HEK293 (cell line): ENCODE results near the gene CDON.

Source experiments
- CTCF ChIA-PET: fragments of 350-600 bp; formaldehyde crosslinking; extraction: SDS; loops from one replicate; lab custom pipeline; 2021; ENCODE audit warnings: antibody characterized with exemption; lab: Yijun Ruan, JAX
- POLR2A ChIA-PET: fragments of 300-600 bp; formaldehyde crosslinking; extraction: SDS; loops from one replicate; lab custom pipeline; 2020; ENCODE audit warnings: antibody characterized with exemption, inconsistent platforms; lab: Yijun Ruan, JAX
- H3K27ac ChIP-seq: fragments of 200-500 bp; sonication (Bioruptor generic); 2 replicates; pipeline ENCODE4 v1.5.1; 2014; ENCODE audit warnings: low read depth, low read length, control low read depth, inconsistent platforms; ENCODE audit errors: extremely low read depth
- H3K36me3 ChIP-seq, 2 experiments: fragments of 200-500 bp in 1 of 2; sonication (Bioruptor generic) in 1 of 2; 1 replicate in 1 of 2; 2 replicates in 1 of 2; pipeline ENCODE4 v1.5.1; 2014 to 2017; ENCODE audit warnings: inconsistent platforms in 2 of 2, low read length in 2 of 2; ENCODE audit not compliant: control insufficient read depth in 2 of 2, insufficient read depth in 1 of 2
- H3K4me1 ChIP-seq: fragments of 200-500 bp; sonication (Bioruptor generic); 2 replicates; pipeline ENCODE4 v1.5.1; 2014; ENCODE audit warnings: mild to moderate bottlenecking, low read length, inconsistent platforms; ENCODE audit not compliant: control insufficient read depth, insufficient read depth
- H3K4me3 ChIP-seq: 2 replicates; pipeline ENCODE4 v1.5.1; 2011; ENCODE audit warnings: low read depth, mild to moderate bottlenecking, control low read depth, low read length, moderate library complexity
- H3K9me3 ChIP-seq: fragments of 200-500 bp; sonication (Bioruptor generic); 2 replicates; pipeline ENCODE4 v1.5.1; 2014; ENCODE audit warnings: low read depth, low read length, inconsistent platforms; ENCODE audit not compliant: control insufficient read depth, insufficient read depth
- GLIS1 ChIP-seq: fragments of 450-650 bp; formaldehyde crosslinking; IDR thresholded peaks from 2 replicates; pipeline ENCODE4 v1.5.1; 2016; ENCODE audit warnings: missing biosample characterization, missing genetic modification characterization
- HOXD13 ChIP-seq: sonication (generic); formaldehyde crosslinking; IDR thresholded peaks from 2 replicates; pipeline ENCODE4 v1.8.0; 2022; ENCODE audit warnings: missing genetic modification reagents, borderline replicate concordance
- PATZ1 ChIP-seq: fragments of 450-650 bp; formaldehyde crosslinking; IDR thresholded peaks from 2 replicates; pipeline ENCODE4 v1.5.1; 2016; ENCODE audit warnings: missing biosample characterization, missing genetic modification characterization
- PRDM1 ChIP-seq: fragments of 450-650 bp; formaldehyde crosslinking; IDR thresholded peaks from 2 replicates; pipeline ENCODE4; 2016; ENCODE audit warnings: missing biosample characterization, missing genetic modification characterization
- PRDM6 ChIP-seq: fragments of 450-650 bp; formaldehyde crosslinking; IDR thresholded peaks from 2 replicates; pipeline ENCODE4 v1.5.1; 2017; ENCODE audit warnings: missing biosample characterization, missing genetic modification characterization
- RBAK ChIP-seq: fragments of 450-650 bp; formaldehyde crosslinking; IDR thresholded peaks from 2 replicates; pipeline ENCODE4 v1.5.1; 2016; ENCODE audit warnings: missing biosample characterization, missing genetic modification characterization
- SP7 ChIP-seq: fragments of 450-650 bp; formaldehyde crosslinking; IDR thresholded peaks from 2 replicates; pipeline ENCODE4 v1.5.1; 2016; ENCODE audit warnings: missing biosample characterization, missing genetic modification characterization
- ZBTB11 ChIP-seq: fragments of 450-650 bp; formaldehyde crosslinking; conservative IDR thresholded peaks from 2 replicates; pipeline ENCODE4 v1.5.1; 2016; ENCODE audit warnings: low read depth, missing biosample characterization, missing genetic modification characterization
- ZBTB8A ChIP-seq: fragments of 450-650 bp; formaldehyde crosslinking; IDR thresholded peaks from 2 replicates; pipeline ENCODE4 v1.5.1; 2016; ENCODE audit warnings: missing biosample characterization, missing genetic modification characterization
- ZNF133 ChIP-seq: fragments of 450-650 bp; formaldehyde crosslinking; IDR thresholded peaks from 2 replicates; pipeline ENCODE4 v1.5.1; 2016; ENCODE audit warnings: missing biosample characterization, missing genetic modification characterization
- ZNF16 ChIP-seq: fragments of 450-650 bp; formaldehyde crosslinking; IDR thresholded peaks from 2 replicates; pipeline ENCODE4 v1.5.1; 2016; ENCODE audit warnings: low read depth, missing biosample characterization, missing genetic modification characterization
- ZNF174 ChIP-seq: fragments of 450-650 bp; formaldehyde crosslinking; IDR thresholded peaks from 2 replicates; pipeline ENCODE4 v1.5.0; 2017; ENCODE audit warnings: missing biosample characterization, mild to moderate bottlenecking, missing genetic modification characterization
- ZNF19 ChIP-seq: fragments of 450-650 bp; formaldehyde crosslinking; IDR thresholded peaks from 2 replicates; pipeline ENCODE4; 2016; ENCODE audit warnings: missing biosample characterization, missing genetic modification characterization, low read depth
- ZNF366 ChIP-seq: fragments of 450-650 bp; formaldehyde crosslinking; conservative IDR thresholded peaks from 2 replicates; pipeline ENCODE4 v1.5.1; 2016; ENCODE audit warnings: missing biosample characterization, missing genetic modification characterization
- ZNF426 ChIP-seq: fragments of 450-650 bp; formaldehyde crosslinking; IDR thresholded peaks from 2 replicates; pipeline ENCODE4 v1.5.1; 2017; ENCODE audit warnings: missing biosample characterization, missing genetic modification characterization, mild to moderate bottlenecking, inconsistent platforms, moderate library complexity
- ZNF658 ChIP-seq: fragments of 450-650 bp; formaldehyde crosslinking; IDR thresholded peaks from 2 replicates; pipeline ENCODE4; 2016; ENCODE audit warnings: missing biosample characterization, missing genetic modification characterization
- ZNF660 ChIP-seq: fragments of 450-650 bp; IDR thresholded peaks from 2 replicates; pipeline ENCODE4 v1.5.1; 2018; ENCODE audit warnings: missing biosample characterization, mild to moderate bottlenecking, missing genetic modification characterization
- ZNF785 ChIP-seq: fragments of 450-650 bp; formaldehyde crosslinking; IDR thresholded peaks from 2 replicates; pipeline ENCODE4 v1.5.1; 2016; ENCODE audit warnings: missing biosample characterization, missing genetic modification characterization
- TF ChIP-seq, protein P1 (sequence below): fragments of 450-650 bp; formaldehyde crosslinking; IDR thresholded peaks from 2 replicates; pipeline ENCODE4 v1.5.1; 2016; ENCODE audit warnings: missing biosample characterization, missing genetic modification characterization
- TF ChIP-seq, protein P2 (sequence below): fragments of 450-650 bp; formaldehyde crosslinking; IDR thresholded peaks from 2 replicates; pipeline ENCODE4 v1.5.1; 2017; ENCODE audit warnings: missing biosample characterization, mild to moderate bottlenecking, missing genetic modification characterization, moderate library complexity

The CDON gene

DNA sequence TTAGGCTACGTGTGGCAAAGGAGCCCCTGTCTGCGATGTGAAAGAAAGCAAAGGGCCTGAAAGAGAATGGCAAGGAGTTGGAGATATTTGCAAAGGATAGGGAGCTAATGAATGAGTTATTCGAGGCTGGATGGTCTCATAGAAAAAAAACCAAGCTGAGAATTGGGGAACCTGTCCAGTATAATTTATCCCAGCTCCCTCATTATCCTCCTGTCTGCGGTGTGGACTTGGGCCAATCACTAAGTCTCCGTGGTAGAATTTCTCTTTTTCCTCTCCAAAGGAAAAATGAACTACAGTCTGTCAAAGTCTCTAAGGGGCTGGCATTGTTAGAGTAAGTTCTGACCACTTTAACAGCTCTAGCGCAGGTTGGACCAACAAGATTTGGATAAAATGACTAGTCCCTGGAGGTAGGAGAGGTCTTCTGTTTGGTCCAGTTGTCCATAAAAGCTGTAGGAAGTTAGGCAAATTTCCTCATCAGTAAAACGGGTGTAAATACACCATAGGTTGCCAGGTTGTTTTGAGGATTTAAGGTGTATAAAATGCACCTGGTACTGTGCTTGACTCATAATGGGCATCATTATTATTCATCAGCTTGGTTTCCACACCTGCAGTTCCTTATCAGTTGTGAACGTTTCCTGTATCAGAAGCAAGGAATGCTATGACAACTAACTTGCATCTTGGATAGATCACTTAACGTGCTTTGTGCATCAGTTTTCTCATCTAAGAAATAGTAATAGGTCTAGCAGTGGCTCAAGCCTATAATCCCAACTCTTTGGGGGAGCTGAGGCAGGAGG, 10.3 kb upstream of the CDON start (continued):
- no peak for TF ChIP-seq ZBTB11
- TF ChIP-seq HOXD13 (CRISPR knock-in tag), result no peak
- TF ChIP-seq, all 188 proteins: peak for 0

GRCh38 chr11:126072141-126072741, 9.6 kb upstream of the CDON start:
- Histone ChIP-seq H3K4me1 (peaks cover 7% of the 10 kb centered on the region; the same call in 1 of the 2 replicates), H3K36me3 (no peaks in the 10 kb centered on the region), H3K9me3 (no peaks in the 10 kb centered on the region), H3K4me3 (no peak overlapping the region), H3K27ac (no peak overlapping the region)
- ChIA-PET CTCF (interaction anchor here (0.8 kb wide), 1 partner anchor 11 kb away, joined by 3 read pairs; no protein-coding TSS in a partner anchor), POLR2A (interaction anchor here (1.2 kb wide), 1 partner anchor 9 kb away, joined by 3 read pairs; the partner anchor contains the start of gene CDON)
- TF ChIP-seq ZNF658 (no peak), SP7 (peak; percentile 25; the same call in 1 of the 2 replicates), PRDM1 (no peak), ZNF660 (peak; percentile 62; the same call in 1 of the 2 replicates), GLIS1 (tag by site-specific recombination) (peak; percentile 30; the same call in 1 of the 2 replicates), RBAK (tag by site-specific recombination) (no peak), PATZ1 (tag by site-specific recombination) (no peak), ZBTB8A (tag by site-specific recombination) (peak; percentile 16; the same call in 1 of the 2 replicates), PRDM6 (peak; percentile 66), ZNF426 (no peak), ZNF16 (tag by site-specific recombination) (no peak), ZNF19 (tag by site-specific recombination) (no peak), ZNF174 (tag by site-specific recombination) (no peak), ZNF366 (0 out of 2 replicates have a peak, but pooled peaks have one; percentile 24), ZNF133 (tag by site-specific recombination) (no peak), ZNF785 (no peak)
- TF ChIP-seq, protein P1, sequence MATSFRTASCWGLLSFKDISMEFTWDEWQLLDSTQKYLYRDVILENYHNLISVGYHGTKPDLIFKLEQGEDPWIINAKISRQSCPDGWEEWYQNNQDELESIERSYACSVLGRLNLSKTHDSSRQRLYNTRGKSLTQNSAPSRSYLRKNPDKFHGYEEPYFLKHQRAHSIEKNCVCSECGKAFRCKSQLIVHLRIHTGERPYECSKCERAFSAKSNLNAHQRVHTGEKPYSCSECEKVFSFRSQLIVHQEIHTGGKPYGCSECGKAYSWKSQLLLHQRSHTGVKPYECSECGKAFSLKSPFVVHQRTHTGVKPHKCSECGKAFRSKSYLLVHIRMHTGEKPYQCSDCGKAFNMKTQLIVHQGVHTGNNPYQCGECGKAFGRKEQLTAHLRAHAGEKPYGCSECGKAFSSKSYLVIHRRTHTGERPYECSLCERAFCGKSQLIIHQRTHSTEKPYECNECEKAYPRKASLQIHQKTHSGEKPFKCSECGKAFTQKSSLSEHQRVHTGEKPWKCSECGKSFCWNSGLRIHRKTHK (tag by site-specific recombination), result no peak
- TF ChIP-seq, protein P2, sequence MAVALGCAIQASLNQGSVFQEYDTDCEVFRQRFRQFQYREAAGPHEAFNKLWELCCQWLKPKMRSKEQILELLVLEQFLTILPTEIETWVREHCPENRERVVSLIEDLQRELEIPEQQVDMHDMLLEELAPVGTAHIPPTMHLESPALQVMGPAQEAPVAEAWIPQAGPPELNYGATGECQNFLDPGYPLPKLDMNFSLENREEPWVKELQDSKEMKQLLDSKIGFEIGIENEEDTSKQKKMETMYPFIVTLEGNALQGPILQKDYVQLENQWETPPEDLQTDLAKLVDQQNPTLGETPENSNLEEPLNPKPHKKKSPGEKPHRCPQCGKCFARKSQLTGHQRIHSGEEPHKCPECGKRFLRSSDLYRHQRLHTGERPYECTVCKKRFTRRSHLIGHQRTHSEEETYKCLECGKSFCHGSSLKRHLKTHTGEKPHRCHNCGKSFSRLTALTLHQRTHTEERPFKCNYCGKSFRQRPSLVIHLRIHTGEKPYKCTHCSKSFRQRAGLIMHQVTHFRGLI (tag by site-specific recombination), result no peak
